ENCODE measurements around the gene IGSF6. TPM values are rescaled to one million over a fixed set of nuclear protein-coding genes. Genes with fewer than 3 reads are reported as not detected.
"Not testable (repeated sequence)": the region's sequence is repeated elsewhere in the genome, so short reads cannot be mapped to it uniquely, and the experiment has no call there.

Gene IGSF6
- total RNA-seq, 1 donor from 2014 or later = not detected

GRCh38 chr16:21689107-21689506, 36.7 kb upstream of the IGSF6 start:
- H3K27ac Mint-ChIP-seq (ENCODE audit: unreplicated experiment) = no peak overlapping the region
- TF ChIP-seq CTCF (IDR thresholded peaks at IDR 0.05) = no peak
- H3K9me3 Mint-ChIP-seq (ENCODE audit: unreplicated experiment) = no peaks in the 10 kb centered on the region
- no peaks in the 10 kb centered on the region for H3K27me3 Mint-ChIP-seq (ENCODE audit: unreplicated experiment)
- H3K4me3 Mint-ChIP-seq (ENCODE audit: unreplicated experiment) = no peak overlapping the region
- DNase-seq (ENCODE audit: extremely low spot score, unreplicated experiment) = no peak
- H3K4me1 Mint-ChIP-seq (ENCODE audit: unreplicated experiment) = no peaks in the 10 kb centered on the region
- no peaks in the 10 kb centered on the region for H3K36me3 Mint-ChIP-seq (ENCODE audit: unreplicated experiment)

GRCh38 chr16:21685034-21685455, 32.6 kb upstream of the IGSF6 start:
- no peak for TF ChIP-seq CTCF (IDR thresholded peaks at IDR 0.05)
- no peak for DNase-seq (ENCODE audit: extremely low spot score, unreplicated experiment)
- peaks cover 8% of the 10 kb centered on the region for H3K27me3 Mint-ChIP-seq (ENCODE audit: unreplicated experiment)
- H3K4me3 Mint-ChIP-seq (ENCODE audit: unreplicated experiment) = no peak overlapping the region
- no peaks in the 10 kb centered on the region for H3K9me3 Mint-ChIP-seq (ENCODE audit: unreplicated experiment)
- H3K4me1 Mint-ChIP-seq (ENCODE audit: unreplicated experiment) = no peaks in the 10 kb centered on the region
- H3K36me3 Mint-ChIP-seq (ENCODE audit: unreplicated experiment) = no peaks in the 10 kb centered on the region
- H3K27ac Mint-ChIP-seq (ENCODE audit: unreplicated experiment) = no peak overlapping the region

- no peaks in the 10 kb centered on the region for H3K36me3 Mint-ChIP-seq (ENCODE audit: unreplicated experiment)
- H3K4me1 Mint-ChIP-seq (ENCODE audit: unreplicated experiment) = no peaks in the 10 kb centered on the region
- no peak overlapping the region for H3K4me3 Mint-ChIP-seq (ENCODE audit: unreplicated experiment)
- H3K27ac Mint-ChIP-seq (ENCODE audit: unreplicated experiment) = no peak overlapping the region
- peaks cover 8% of the 10 kb centered on the region for H3K27me3 Mint-ChIP-seq (ENCODE audit: unreplicated experiment)
- peak; percentile 32 for TF ChIP-seq CTCF (IDR thresholded peaks at IDR 0.05)
- DNase-seq (ENCODE audit: extremely low spot score, unreplicated experiment) = no peak
- no peaks in the 10 kb centered on the region for H3K9me3 Mint-ChIP-seq (ENCODE audit: unreplicated experiment)
These were observed 31.8 kb upstream of the IGSF6 start for GRCh38 chr16:21684199-21684598.

- DNase-seq (ENCODE audit: extremely low spot score, unreplicated experiment) = no peak
- H3K9me3 Mint-ChIP-seq (ENCODE audit: unreplicated experiment) = no peaks in the 10 kb centered on the region
- H3K36me3 Mint-ChIP-seq (ENCODE audit: unreplicated experiment) = no peaks in the 10 kb centered on the region
- H3K27me3 Mint-ChIP-seq (ENCODE audit: unreplicated experiment) = peaks cover 8% of the 10 kb centered on the region
- H3K4me3 Mint-ChIP-seq (ENCODE audit: unreplicated experiment) = no peak overlapping the region
- no peaks in the 10 kb centered on the region for H3K4me1 Mint-ChIP-seq (ENCODE audit: unreplicated experiment)
- no peak overlapping the region for H3K27ac Mint-ChIP-seq (ENCODE audit: unreplicated experiment)
- TF ChIP-seq CTCF (IDR thresholded peaks at IDR 0.05) = no peak
These were observed 30.8 kb upstream of the IGSF6 start for GRCh38 chr16:21683184-21683583.

- not testable (repeated sequence) for H3K9me3 Mint-ChIP-seq (ENCODE audit: unreplicated experiment); H3K27me3 Mint-ChIP-seq (ENCODE audit: unreplicated experiment); H3K36me3 Mint-ChIP-seq (ENCODE audit: unreplicated experiment); H3K4me3 Mint-ChIP-seq (ENCODE audit: unreplicated experiment); H3K27ac Mint-ChIP-seq (ENCODE audit: unreplicated experiment); DNase-seq (ENCODE audit: extremely low spot score, unreplicated experiment); H3K4me1 Mint-ChIP-seq (ENCODE audit: unreplicated experiment)
These were observed 28.3 kb upstream of the IGSF6 start for GRCh38 chr16:21680714-21681113.

- H3K36me3 Mint-ChIP-seq (ENCODE audit: unreplicated experiment); H3K27ac Mint-ChIP-seq (ENCODE audit: unreplicated experiment); H3K9me3 Mint-ChIP-seq (ENCODE audit: unreplicated experiment); H3K4me3 Mint-ChIP-seq (ENCODE audit: unreplicated experiment); H3K4me1 Mint-ChIP-seq (ENCODE audit: unreplicated experiment); DNase-seq (ENCODE audit: extremely low spot score, unreplicated experiment): not testable (repeated sequence)
- H3K27me3 Mint-ChIP-seq (ENCODE audit: unreplicated experiment) = peaks cover 15% of the 10 kb centered on the region
These were observed 22.0 kb upstream of the IGSF6 start for GRCh38 chr16:21674456-21674855.
